HG03432 (cell line): ENCODE data around the gene PTCH1.

Source experiments
- ATAC-seq: cut with Tn5 transposase; IDR thresholded peaks from one replicate; pipeline ENCODE4 v1.9.1; 2021; ENCODE audit warnings: mild to moderate bottlenecking, moderate library complexity; ENCODE audit not compliant: unreplicated experiment

PTCH1 gene

GRCh38 chr9:95513711-95514110 lies 3.1 kb downstream of the PTCH1 start:
- no peak for ATAC-seq

DNA sequence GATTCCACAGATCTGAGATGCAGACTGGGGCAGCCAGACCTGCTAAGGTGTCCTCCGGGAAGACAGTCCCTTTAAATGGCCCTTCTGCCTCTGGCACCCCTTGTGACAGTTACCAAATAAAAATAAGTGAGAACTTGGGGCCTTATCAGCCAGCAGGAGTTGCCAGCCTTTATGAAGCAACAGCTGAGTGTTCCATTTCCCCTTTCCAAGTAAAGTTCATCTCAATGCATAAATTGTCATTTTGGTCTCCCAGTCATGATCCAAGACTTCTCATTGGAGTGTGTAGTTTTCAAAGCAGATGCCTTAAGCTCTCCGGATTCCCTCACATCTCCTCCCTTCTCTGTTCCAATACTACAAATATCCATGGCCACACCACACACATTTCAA lies 4.1 kb downstream of the PTCH1 start:
- no peak for ATAC-seq

DNA sequence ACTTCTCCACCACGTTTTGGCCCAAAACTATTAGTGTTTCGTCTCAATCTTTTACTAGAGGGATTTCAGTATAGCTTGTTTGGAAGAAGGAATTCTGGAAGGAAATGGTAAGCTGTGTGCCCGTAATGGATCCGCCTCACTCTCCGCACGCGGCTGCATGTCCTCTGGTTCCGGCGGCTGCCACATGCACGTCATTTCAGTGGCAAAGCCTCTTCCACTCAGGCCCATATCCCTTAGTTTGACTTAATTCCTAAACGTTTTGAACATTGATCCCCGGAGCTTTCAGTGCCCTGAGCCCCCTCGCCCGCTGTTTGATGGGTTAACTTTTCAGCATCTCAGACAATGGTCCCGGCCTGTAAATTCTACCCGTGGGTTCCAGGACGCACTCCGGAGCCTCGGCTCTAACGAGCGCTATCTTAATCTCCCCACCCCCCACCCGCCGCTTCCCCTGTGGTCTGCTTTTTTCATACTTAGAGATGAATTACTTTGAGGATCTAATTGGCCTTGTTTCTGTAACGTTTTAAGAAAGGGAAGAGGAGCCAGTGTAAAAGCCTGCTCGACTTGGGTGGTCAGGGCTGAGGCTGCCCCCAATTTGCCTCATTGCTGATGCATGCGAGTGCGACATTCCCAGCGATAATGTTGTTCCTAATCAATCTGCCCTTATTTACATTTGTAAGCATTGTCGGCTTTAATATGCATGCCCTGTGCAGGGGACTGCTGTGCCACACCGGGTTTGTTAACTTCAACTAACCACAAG lies 4.6 kb downstream of the PTCH1 start:
- no peak for ATAC-seq

DNA sequence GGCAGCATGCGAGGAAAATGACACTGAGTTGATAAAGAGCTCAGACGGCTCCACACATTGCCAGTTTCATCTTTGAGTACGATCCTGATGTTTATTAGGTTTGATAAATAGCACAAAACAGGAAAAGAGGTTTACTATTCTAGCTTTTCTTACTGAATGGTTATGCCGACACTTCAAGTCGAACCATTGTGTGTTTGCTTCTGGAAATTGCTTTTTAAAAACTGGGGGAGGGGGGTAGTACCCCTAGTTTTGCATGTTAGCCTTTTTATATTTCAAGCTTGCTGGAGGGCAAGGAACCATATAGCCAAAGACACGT lies 5.2 kb downstream of the PTCH1 start:
- no peak for ATAC-seq

GRCh38 chr9:95510709-95511615 lies 5.8 kb downstream of the PTCH1 start:
- peak; percentile 49 for ATAC-seq

- ATAC-seq: no peak
These were observed 6.7 kb downstream of the PTCH1 start for GRCh38 chr9:95509851-95510708.

DNA sequence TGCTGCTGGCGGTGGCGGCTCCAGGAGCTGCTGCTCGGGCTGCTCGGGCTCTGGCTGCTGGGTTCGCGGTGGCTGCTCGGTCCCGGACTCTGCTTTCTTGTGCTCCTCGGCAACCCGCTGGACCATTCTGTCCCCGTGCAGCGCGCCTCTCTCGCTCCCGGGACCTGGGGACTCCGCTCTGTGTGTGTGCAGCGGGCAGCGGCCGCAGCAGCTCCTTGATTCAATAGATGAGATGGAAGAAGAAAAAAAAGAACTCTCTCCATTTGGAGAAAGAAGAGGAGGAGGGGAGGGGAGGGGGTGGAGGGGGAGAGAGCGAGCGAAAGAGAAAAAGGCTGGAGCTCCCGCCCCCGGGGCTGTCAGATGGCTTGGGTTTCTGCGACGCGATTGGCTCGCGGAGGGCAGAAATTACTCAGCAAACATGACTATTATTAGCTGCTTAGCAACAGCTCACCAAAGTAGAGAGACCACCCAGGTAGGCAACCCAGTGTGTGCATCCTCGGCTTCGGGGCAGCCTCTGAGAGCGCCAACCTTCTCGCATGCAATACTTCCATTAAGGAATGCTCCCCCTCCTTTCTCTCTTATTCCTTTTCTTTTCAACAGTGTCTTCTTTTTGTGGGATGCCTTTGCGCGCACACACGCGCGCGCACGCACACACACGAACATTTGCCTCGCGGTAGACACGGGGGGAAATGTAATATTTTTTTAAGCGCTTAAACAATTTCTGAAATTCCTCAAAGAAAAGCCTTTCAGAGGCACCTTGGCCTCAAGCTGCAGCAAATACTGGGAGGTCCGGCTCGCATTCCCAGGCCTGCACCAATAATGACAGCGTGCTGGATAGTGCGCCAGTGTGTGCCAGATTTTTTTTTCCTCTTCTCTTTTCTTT lies 7.6 kb downstream of the PTCH1 start:
- ATAC-seq: peak; percentile 33

DNA sequence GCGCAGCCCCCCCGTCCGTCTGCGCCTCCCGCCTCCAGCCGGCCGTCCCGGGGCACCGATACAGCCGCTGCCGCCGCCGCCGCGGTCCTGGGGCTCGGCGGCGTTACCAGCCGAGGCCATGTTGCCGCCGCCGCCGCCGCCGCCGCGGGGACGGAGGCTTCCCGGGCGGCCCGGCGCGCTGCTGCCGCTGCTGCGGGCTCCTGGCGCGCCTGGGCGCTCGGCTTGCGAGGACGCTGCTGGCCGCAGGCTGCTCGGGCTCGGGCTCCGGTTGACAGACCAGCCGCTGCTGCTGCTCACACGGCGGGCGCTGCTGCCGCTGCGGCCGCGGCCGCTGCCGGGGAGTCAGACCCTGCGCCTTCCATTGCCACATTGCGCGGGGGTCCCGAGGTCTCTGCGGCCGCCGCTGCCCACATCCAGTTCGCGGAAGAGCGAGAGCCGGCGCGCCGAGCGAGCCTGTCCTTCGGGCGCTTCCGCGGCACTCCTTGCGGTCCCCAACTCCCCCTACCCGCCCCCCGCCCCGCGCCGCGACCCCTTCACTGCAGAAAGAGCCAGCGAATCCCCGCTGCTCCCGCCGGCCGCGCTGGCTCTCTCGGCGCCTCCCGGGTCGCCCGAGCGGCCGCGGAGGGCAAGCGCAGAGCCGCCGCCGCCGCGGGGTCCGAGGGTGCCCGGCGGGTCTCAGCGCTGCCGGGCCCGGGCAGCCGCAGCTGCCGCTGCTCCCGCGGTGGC lies 8.4 kb downstream of the PTCH1 start:
- ATAC-seq: no peak

- no peak for ATAC-seq
These were observed 9.1 kb downstream of the PTCH1 start for GRCh38 chr9:95507464-95508241.

GRCh38 chr9:95506678-95507463 lies 9.9 kb downstream of the PTCH1 start:
- peak; percentile 3 for ATAC-seq

DNA sequence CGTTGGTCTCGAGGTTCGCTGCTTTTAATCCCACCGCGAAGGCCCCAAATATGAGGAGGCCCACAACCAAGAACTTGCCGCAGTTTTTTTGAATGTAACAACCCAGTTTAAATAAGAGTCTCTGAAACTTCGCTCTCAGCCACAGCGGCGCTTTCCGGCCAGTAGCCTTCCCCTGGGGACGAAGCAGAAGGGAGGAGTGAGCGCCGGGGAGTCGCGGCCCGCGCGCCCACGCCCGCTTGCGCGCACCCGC lies 10.4 kb downstream of the PTCH1 start:
- peak; percentile 21 for ATAC-seq

DNA sequence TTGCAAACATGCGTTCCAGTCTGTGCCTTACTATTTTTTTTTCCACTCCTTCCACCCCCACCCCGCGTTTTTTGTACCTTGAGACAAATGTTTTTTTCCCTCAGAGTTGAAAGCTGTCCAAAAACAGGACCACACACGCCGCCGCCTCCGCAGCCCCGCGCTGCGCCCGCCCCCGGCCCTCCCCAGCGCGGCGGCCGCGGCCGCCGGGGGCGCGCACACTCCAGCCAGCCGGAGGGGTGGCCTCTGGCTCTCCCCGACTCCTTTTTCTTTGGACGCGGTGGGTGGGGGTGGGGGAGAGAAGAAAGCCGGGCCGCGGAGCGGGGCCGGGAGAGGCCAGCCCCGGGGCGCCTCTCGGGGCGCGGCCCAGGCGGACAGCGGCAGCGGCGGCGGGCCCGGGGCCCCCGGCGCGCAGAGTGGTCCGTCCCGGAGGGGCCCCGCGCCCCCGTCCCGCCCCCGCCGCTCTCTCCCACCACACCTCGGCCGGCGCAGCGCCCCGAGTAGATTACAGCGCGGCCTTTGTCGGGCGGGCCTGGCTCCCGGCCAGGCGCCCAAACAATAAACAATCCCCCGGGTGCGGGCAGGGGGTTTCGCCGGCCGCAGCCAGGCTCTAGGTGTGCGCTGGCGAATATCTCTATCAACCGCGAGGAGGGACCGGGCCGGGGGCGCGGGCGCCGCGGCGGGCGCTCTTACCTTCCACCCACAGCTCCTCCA lies 10.9 kb downstream of the PTCH1 start:
- peak; percentile 24 for ATAC-seq

DNA sequence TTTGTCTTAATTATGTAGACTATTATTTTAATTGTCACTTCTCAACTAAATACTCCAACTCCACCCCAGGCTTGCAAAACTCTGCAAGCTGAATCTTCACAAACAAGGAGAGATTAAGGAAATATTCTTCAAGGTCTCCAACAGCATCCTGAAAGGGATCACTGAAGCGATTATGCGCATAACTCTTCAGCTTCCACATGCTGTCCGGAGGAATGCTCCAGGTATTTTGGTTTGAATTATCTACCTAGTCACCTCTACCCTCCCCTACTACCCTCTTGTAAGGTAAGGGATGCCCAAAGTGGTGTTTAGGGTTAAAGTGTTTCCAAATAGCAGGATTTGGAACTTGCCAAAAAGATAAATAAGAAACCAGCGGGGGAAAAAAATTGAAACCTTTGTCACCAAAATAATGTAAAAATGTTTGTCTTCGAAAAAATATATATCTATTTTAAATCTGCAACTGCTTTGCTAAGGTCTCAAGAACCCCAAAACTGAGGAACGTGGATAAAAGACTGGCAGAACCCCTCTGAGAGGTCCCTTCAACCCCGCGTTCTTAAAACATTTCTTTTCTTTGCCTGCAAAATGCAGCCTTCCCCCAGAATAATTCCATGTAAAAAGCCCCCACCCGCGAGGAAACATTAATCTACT lies 11.6 kb downstream of the PTCH1 start:
- ATAC-seq: no peak

DNA sequence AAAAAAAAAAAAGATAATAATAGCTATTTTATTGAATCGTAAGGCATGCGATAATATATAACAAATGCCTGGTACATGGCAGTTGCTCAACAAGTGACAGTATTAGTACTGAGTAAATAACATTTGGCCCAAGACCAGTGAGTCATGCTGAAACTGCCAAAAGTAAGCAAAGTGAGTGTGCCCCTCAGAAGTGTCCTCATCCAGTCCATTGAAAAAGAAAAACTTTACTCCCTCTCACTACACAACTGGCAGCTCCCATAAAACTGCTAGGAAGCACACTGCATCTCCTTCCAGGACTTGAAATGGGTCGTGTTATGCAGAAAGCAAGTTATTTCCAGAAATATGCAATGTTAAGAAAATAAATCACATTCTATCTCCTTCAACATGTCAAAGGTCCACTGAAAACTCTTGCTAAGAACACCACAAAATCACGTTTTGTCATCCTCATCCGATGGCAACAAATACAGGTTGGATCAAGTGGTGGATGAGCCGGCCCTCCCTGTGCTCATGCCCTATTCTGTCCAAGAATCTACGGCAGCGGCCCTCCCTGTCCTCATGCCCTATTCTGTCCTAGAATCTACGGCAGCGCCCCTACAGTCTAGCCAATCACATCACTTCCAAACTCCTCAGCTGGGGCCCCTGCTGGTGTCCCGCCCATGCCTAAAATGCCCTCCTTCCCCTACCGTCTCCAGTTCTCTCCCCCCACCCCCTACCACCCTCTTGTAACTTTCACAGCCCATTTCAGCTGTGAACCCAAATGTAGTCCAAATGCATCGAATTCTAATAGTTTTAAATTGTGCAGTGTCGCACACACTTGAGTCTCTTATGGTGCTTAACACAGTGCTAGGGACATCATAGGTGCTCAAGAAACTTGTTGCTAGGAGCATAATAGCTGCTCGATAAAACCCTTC lies 12.5 kb downstream of the PTCH1 start:
- ATAC-seq: no peak

DNA sequence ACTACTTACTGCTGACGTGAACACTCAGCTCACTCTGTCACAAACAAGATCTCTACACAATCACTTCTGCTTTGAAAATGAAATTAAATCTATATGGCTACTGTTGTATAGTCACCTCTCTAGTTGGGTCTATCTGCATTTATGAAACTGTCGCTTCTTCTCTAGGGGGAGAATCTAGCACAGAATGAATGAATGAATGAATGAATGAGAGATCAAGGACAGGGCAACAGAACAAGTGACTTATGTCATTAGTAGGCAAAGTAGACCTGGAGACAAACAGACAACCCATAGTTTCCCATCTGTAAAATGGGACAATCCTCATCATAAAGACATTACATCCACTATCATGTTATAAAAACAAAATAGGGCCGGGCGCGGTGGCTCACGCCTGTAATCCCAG lies 13.4 kb downstream of the PTCH1 start:
- no peak for ATAC-seq

DNA sequence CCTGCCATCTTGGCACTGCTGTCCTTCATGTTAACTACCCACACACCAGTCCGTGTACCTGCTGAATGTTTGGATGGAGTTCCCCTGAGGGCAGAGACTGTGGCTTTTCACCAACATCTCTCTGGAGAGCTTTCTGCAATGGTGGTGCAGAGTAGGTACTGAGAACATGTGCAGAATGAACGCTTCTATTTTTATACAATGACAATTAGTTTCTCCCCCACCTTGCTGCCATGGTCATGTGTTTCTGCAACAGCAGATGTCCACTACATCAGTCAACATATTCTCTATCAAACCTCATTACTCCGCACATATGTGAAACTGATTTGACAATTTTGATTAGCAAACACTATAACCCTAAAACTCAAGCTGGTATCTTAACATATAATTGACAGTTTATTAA lies 14.5 kb downstream of the PTCH1 start:
- ATAC-seq: no peak
